Amniotic epithelial cell (primary cell): Measurements from ENCODE around the gene ADAMTS8.

ENCODE experiments used
- DNase-seq: peaks from one replicate; pipeline ENCODE4 v3.0.0-alpha.2; 2010; ENCODE audit warnings: low read depth

ADAMTS8 gene

GRCh38 chr11:130420478-130421198 lies 7.8 kb downstream of the ADAMTS8 start:
- no peak for DNase-seq

DNA sequence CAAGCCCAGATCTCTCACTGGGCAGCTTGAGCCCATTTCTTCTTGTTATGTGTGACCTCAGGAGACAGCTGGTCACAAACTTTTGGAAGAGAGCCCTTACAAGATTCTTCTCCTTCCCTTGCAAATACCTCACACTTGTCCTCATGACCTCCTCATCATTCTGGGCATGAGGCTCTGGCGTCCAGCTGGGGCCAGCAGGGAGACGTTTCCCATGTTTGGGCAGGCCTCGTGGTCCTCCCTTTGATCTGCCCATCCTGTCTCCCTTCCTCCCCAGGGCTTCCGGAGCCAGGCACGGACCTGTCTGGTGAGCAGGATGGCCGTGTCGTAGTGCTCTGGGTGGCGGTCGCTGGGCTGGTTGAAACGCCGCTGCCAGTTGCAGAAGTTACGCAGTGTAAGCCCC lies 9.7 kb downstream of the ADAMTS8 start:
- no peak for DNase-seq

- DNase-seq: no peak
These were observed 10.2 kb downstream of the ADAMTS8 start for GRCh38 chr11:130418210-130418609.

DNA sequence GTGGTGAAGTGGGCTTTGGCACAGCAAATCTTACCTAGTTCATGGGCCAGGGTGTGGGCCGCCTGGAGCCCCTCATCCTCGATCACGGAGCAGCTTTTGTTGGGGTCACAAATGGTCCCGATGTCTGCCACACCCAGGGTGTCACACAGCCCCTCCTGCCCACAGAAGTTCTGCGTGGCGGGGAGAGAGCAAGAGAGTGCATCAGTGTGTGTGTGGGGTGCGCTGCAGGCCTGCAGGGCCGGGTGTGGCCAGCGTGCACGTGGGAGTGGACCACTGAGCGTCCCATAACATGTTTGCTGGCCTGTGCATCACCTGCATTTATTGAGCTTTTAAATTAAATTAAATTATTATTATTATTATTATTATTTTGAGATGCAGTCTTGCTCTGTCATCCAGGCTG lies 11.5 kb downstream of the ADAMTS8 start:
- DNase-seq: no peak

DNA sequence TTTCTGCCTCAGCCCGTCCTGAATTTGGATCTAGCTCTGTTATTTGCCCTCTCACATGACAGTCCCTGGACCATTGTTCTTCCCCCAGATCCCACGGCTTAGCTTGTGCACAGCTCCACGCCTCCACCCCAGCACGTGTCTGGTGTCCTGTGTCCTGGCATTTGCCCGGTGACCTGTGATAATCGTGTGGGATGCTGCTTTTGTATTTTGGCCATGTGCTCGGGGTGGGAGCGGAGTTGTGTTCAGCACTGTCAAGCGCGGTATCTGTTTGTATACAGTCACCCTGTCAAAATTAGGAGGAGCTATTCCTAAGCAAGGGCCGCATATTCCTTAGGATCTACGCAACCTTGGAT lies 11.9 kb downstream of the ADAMTS8 start:
- no peak for DNase-seq

GRCh38 chr11:130415731-130416529 lies 12.5 kb downstream of the ADAMTS8 start:
- no peak for DNase-seq

- DNase-seq: no peak
These were observed 14.0 kb downstream of the ADAMTS8 start for GRCh38 chr11:130414107-130415080.

DNA sequence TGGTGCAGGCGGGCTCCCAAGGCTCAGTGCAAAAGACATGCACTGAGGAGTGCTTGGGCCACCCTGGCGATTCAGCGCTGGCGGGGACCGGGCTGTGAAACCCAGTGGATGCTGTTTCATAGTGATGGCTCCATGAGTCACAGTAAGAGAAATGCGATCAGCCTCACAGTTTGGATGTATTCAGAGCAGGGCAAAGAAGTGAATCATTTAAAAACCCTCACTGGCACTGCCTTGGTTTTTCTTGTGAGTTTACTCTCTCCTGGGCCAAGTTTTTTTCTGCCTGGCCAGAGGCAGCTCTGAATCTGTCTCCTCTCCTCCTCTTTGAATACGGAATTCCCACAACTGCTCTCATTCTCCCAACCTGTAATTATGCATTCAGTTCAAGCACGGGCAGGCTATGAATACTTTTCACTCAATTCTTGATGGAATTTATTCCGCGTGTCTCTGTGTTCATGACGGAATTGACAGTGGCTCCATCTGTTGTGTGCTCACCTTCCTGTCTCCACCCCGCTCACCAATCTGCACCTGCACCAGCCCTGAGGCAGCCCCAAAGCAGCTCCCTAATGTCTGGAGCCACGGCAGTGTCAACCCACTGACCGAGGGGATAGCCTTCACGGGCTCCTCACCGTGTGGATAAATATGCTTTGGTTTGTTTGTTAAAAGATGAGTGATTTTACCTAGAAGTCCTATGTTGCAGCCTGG lies 14.9 kb downstream of the ADAMTS8 start:
- DNase-seq: peak; percentile 73

- no peak for DNase-seq
These were observed 17.2 kb downstream of the ADAMTS8 start for GRCh38 chr11:130411223-130411622.

DNA sequence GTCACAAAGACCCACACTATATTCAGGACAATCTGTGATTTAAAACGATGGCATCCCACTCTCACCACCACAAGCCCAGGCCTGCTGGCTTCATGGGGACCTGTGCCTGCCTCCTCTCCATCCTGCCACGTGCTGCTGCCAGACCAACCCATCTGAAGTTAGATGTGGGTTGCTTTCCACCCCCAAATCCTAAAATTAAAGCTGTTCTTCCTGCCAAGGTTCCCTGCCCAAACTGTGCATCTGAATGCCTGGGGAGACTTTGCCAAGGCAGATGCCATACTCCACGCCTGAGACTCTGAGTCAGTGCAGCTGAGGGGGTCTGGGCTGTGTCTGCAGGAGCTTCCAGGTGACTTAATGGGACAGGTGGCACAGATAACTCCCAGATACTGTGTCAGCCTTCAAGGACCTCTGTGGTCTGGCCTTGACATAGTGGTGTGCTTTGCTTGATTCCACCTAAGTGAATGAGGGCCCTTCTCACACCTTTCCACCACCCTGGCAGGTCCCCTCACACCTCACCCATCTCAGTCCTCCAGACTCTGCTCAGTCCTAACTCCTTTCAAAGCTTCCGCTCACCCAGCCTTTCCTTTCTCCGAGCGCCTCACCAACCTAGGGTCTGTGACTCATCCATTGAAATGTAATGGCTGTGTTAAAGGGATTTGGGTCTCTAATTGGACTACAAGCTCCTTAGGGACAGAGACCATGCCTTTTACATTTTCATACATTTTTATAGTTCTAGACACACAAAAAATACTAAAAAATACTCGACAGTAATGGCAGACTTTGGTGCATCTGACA lies 18.6 kb downstream of the ADAMTS8 start:
- DNase-seq: no peak

DNA sequence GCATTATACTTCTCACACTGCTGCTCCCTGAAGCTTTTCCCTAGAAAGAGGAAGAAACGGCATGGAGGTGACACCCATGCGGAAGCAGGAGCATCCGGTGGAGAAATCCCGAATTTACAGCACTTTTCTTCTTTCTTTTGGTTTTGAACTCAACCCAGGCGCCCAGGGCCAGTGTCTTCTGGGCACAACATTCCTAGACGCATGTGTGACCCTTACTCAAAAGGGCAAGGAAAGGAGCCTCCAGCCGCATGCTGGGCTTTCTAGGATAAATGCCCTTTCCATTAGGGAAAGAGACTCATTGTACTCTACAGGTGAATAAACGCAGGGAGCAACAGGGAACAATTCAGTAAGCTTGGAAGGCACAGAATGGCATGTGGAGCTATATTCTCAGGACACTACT lies 19.5 kb downstream of the ADAMTS8 start:
- no peak for DNase-seq

DNA sequence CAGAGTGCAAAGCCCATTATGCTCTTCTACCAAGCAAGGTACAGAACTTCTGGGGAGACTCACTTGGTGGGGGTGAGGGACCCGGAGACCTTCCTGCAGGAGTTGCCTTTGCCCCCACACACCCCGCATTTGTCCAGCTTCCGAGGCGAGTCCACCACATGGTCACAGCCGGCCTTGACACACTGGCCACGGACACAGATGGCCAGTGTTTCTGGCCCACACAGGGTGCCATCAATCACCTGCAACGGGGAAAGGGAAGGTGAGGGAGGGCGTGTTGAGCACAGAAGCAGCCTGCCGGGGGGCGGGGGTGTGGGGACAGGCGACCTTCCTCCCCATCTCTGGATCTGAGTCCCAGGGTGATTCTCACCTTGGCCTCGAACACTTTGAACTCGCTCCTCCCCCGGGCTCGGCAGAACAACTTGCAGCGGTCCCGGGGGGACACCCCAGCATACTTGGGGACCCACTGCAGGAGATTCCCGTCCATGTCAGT lies 20.0 kb downstream of the ADAMTS8 start:
- DNase-seq: no peak

DNA sequence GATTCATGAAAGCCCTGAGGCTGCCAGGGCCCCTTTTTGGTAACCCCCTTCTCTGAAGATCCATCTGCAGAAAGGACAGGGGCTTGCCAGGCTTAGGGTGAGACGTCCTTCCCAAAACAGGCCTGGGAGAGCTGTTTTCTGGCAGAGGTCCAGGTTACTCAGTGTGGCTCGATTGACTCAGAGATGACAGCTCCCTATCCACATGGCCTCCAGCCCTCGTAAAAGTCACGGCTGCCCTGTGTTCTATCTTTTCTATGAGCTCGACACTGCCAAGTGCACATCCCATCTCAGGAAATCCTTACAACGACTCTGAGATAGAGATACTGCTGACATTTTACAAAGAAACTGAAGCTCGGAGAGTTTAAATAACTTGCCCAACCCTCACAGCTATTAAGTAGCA lies 20.4 kb downstream of the ADAMTS8 start:
- DNase-seq: peak; percentile 49

DNA sequence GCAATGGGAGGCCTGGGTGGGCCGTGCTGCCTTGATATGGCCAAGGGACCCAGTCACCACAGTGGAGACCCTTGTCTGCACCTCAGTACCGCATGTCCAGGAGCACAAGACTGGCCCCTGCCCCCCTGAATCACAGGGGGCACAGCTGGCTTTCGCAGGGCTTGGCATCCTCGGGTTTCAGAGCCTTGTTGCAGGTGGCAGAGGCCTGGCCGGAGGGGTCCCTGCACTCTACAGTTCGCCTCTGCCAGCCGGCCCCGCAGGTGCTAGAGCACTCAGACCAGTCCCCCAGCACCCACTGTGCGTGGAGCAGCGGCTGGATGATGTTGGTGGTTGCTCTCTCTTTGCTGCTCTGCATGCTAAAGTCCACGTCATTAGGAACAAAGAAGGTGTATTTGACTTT lies 23.0 kb downstream of the ADAMTS8 start:
- DNase-seq: no peak

DNA sequence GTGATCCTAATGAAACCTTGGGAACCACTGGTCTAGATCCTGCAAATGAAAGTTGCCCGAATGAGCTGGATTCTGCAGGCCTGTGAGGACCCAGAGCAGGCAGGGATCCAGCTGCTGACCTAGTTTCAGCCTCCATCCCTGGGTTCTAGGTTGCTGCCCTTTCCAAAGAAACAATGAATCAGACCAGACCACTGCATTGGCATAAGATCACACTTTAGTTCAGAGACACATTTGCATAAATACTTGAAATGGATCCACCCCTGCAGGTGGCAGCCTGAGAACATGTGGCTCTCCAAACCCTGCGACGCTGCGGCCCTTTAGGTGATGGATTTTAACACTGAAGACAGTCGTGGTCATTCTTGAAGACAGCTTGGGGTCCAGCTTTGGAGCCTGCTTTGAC lies 23.7 kb downstream of the ADAMTS8 start:
- DNase-seq: no peak

DNA sequence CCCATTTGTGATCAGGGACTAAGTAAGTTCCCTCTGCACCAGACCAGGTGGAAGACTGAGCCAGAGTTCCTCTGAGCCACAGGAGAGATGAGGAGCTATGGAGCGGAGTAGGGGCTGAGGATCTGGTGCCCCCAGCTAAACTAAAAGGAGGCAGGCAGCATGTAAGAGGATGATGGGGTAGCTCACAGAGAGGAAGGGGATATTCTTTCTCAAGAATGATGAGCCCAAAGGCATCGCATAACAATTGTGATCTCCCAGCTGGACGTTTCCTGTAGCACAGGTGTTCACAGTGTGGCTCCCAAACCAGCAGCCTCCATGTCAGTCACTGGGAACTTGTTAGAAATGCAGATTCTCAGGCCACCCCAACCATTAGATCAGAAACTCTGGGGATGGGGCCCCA lies 24.4 kb downstream of the ADAMTS8 start:
- no peak for DNase-seq

- peak; percentile 93 for DNase-seq
These were observed 25.1 kb downstream of the ADAMTS8 start for GRCh38 chr11:130403271-130403804.

DNA sequence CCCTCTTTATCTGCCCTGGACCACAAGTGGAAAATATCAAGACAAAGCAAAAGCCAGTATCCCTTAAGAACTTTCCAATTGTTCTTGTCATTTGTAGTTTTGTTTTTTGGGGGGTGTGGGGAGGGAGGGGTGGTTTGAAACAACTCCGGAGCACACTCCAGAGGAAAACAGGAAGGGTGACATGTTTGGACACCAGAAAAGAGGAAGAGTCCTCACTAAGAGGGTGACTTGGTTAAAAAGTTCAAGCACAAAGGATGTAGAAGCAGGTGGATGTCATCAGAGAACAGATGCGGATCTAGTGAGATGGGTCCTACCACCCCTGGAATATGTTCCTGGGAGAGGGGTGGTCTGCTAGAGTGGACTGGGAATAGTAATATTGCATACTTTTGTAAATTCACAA lies 25.8 kb downstream of the ADAMTS8 start:
- no peak for DNase-seq

DNA sequence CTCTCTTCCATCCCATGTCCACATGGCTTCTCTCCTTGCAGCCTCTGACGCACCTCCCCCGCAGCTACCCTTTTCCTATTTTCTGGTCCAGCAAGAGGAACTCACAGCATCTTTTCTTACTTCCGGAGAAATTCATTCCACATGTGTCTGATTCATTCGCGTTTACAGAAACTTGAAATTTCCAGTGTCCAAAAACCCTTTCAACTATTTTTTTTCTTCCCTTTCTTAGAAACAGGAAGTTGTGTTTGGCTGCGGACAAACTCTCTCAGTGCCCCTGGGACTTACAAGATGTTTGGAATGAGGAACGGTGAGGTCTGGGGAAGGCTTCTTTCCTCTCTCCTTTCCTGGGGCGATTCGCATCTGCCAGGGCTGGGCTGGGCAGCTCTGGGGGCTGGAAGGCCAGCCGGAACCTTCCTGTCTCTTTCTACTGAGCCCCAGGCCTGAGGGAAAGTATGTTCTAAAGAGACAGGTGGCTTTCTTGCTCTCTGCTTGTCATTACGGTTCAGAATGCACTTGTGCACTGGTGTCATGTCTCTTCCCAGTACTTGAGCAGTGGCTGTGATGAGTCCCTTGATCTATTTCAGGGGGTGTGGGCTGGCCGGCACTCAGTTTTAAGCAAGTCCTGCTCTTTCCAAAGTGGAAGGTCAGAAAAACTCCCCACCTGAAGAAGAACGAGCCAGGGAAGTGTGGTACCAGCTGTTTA lies 27.5 kb downstream of the ADAMTS8 start:
- DNase-seq: no peak

GRCh38 chr11:130399196-130399595 lies 29.2 kb downstream of the ADAMTS8 start:
- DNase-seq: no peak
